Measurements from ENCODE around the gene LRP1.

LRP1 gene

GRCh38 chr12:57234571-57235016, 106.3 kb downstream of the LRP1 start:
- no peak for TF ChIP-seq EZH2phosphoT487 (IDR thresholded peaks at IDR 0.05; ENCODE audit: low read length)
- TF ChIP-seq EZH2 (optimal IDR thresholded peaks at IDR 0.05; ENCODE audit: low read depth, low read length) = no peak
- TF ChIP-seq, protein P1, sequence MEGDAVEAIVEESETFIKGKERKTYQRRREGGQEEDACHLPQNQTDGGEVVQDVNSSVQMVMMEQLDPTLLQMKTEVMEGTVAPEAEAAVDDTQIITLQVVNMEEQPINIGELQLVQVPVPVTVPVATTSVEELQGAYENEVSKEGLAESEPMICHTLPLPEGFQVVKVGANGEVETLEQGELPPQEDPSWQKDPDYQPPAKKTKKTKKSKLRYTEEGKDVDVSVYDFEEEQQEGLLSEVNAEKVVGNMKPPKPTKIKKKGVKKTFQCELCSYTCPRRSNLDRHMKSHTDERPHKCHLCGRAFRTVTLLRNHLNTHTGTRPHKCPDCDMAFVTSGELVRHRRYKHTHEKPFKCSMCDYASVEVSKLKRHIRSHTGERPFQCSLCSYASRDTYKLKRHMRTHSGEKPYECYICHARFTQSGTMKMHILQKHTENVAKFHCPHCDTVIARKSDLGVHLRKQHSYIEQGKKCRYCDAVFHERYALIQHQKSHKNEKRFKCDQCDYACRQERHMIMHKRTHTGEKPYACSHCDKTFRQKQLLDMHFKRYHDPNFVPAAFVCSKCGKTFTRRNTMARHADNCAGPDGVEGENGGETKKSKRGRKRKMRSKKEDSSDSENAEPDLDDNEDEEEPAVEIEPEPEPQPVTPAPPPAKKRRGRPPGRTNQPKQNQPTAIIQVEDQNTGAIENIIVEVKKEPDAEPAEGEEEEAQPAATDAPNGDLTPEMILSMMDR (IDR thresholded peaks at IDR 0.05; ENCODE audit: low read length) = no peak
- Histone ChIP-seq H3K36me3 (replicated peaks; ENCODE audit: insufficient read depth, low read length) (0 out of 2 replicates have a peak, but pooled peaks cover 15% of the 10 kb centered on the region), H3K27me3 (replicated peaks; ENCODE audit: insufficient read depth, low read length) (peaks cover 10% of the 10 kb centered on the region), H3K9me2 (replicated peaks; ENCODE audit: insufficient read depth, low read length) (no peaks in the 10 kb centered on the region), H3K9me3 (replicated peaks; ENCODE audit: insufficient read depth, low read length) (no peaks in the 10 kb centered on the region), H3K4me3 (ENCODE audit: low read length) (no peak overlapping the region), H2AFZ (ENCODE audit: low read length) (no peak overlapping the region), H3K27ac (ENCODE audit: low read length) (no peak overlapping the region), H4K20me1 (ENCODE audit: insufficient read depth, low read length) (no peaks in the 10 kb centered on the region), H3F3A (ENCODE audit: insufficient read depth, low read length) (peaks cover 12% of the 10 kb centered on the region; the same call in 1 of the 2 replicates), H3K4me1 (ENCODE audit: low read length) (peaks cover 15% of the 10 kb centered on the region; the same call in 1 of the 2 replicates), H3K9ac (ENCODE audit: low read length) (no peak overlapping the region), H3K4me2 (ENCODE audit: low read depth, low read length) (no peak overlapping the region), H3K79me2 (ENCODE audit: low read length) (peaks cover 29% of the 10 kb centered on the region)
- DNase-seq = no peak

DNA sequence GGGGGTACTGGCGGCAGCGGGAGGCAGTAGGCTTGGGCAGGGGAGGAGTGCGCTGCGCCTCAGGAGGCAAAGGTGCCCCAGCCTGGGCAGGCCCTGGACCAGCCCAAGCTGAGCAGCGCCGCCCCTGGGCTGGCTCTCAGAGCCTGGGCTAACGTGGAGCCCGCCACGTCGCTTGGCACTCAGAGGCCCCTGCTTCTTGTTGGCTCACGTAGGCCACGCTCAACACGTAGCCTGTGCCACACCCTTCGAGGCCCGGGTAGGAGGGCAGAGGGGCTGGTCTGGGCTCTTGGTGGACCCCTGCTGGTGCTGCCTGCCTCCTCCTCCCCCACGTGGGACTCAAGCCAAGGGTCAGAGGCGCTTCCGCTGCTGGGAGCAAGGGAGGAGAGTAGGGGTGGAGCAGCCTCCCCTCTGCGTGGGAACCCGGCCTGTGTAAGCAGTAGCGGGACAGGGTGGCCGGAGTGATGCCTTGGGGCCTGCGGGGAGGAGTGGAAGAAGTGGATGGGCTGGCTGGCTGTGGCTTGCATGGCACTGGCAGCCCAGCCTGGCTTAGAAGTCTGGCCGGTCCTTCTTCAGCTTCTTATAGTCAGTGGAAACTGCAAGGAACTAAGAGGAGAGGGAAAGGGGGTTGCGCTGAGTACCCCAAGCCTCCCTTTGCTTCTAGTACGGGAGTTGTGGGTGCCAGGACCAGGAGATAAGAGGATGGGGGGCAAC, 106.9 kb downstream of the LRP1 start:
- Histone ChIP-seq H3K9me3 (replicated peaks; ENCODE audit: insufficient read depth, low read length) (no peaks in the 10 kb centered on the region), H4K20me1 (ENCODE audit: insufficient read depth, low read length) (no peaks in the 10 kb centered on the region), H3K27ac (ENCODE audit: low read length) (no peak overlapping the region), H3K36me3 (replicated peaks; ENCODE audit: insufficient read depth, low read length) (0 out of 2 replicates have a peak, but pooled peaks cover 15% of the 10 kb centered on the region), H3F3A (ENCODE audit: insufficient read depth, low read length) (peaks cover 16% of the 10 kb centered on the region; the same call in 1 of the 2 replicates), H3K79me2 (ENCODE audit: low read length) (peaks cover 24% of the 10 kb centered on the region), H3K4me2 (ENCODE audit: low read depth, low read length) (no peak overlapping the region), H2AFZ (ENCODE audit: low read length) (no peak overlapping the region), H3K4me1 (ENCODE audit: low read length) (peaks cover 18% of the 10 kb centered on the region; the same call in 1 of the 2 replicates), H3K27me3 (replicated peaks; ENCODE audit: insufficient read depth, low read length) (peaks cover 15% of the 10 kb centered on the region), H3K9me2 (replicated peaks; ENCODE audit: insufficient read depth, low read length) (no peaks in the 10 kb centered on the region), H3K9ac (ENCODE audit: low read length) (no peak overlapping the region), H3K4me3 (ENCODE audit: low read length) (no peak overlapping the region)
- TF ChIP-seq EZH2phosphoT487 (IDR thresholded peaks at IDR 0.05; ENCODE audit: low read length) (no peak), EZH2 (optimal IDR thresholded peaks at IDR 0.05; ENCODE audit: low read depth, low read length) (no peak)
- TF ChIP-seq, protein P1 (IDR thresholded peaks at IDR 0.05; ENCODE audit: low read length) = no peak
- DNase-seq = no peak

GRCh38 chr12:57235728-57236131, 107.4 kb downstream of the LRP1 start:
- Histone ChIP-seq H3K27ac (ENCODE audit: low read length) (no peak overlapping the region), H3K36me3 (replicated peaks; ENCODE audit: insufficient read depth, low read length) (0 out of 2 replicates have a peak, but pooled peaks cover 15% of the 10 kb centered on the region), H3K79me2 (ENCODE audit: low read length) (peaks cover 18% of the 10 kb centered on the region), H3K9me3 (replicated peaks; ENCODE audit: insufficient read depth, low read length) (no peaks in the 10 kb centered on the region), H3K27me3 (replicated peaks; ENCODE audit: insufficient read depth, low read length) (peaks cover 20% of the 10 kb centered on the region), H2AFZ (ENCODE audit: low read length) (no peak overlapping the region), H3F3A (ENCODE audit: insufficient read depth, low read length) (peaks cover 16% of the 10 kb centered on the region; the same call in 1 of the 2 replicates), H3K4me3 (ENCODE audit: low read length) (no peak overlapping the region), H4K20me1 (ENCODE audit: insufficient read depth, low read length) (no peaks in the 10 kb centered on the region), H3K9me2 (replicated peaks; ENCODE audit: insufficient read depth, low read length) (no peaks in the 10 kb centered on the region), H3K4me2 (ENCODE audit: low read depth, low read length) (no peak overlapping the region), H3K9ac (ENCODE audit: low read length) (no peak overlapping the region), H3K4me1 (ENCODE audit: low read length) (peaks cover 18% of the 10 kb centered on the region)
- TF ChIP-seq, protein P1 (IDR thresholded peaks at IDR 0.05; ENCODE audit: low read length) = no peak
- TF ChIP-seq EZH2 (optimal IDR thresholded peaks at IDR 0.05; ENCODE audit: low read depth, low read length) (no peak), EZH2phosphoT487 (IDR thresholded peaks at IDR 0.05; ENCODE audit: low read length) (no peak)
- no peak for DNase-seq

Data from MM.1S (cell line).